K562 (cell line): ENCODE data around the gene PUDP.

Experiments
- CTCF ChIP-seq, 3 experiments: IDR thresholded peaks in 2 of 3; conservative IDR thresholded peaks in 1 of 3; 2 replicates each; pipeline ENCODE4 v1.5.1; 2011 to 2012; ENCODE audit warnings: low read length in 3 of 3, mild to moderate bottlenecking in 3 of 3, control low read depth in 2 of 3, improper control_type of control experiment in 1 of 3, inconsistent platforms in 1 of 3, low read depth in 1 of 3, mixed read lengths in 1 of 3, moderate library complexity in 1 of 3; ENCODE audit not compliant: insufficient read depth in 2 of 3
- EGR1 ChIP-seq: fragments of 450-650 bp; conservative IDR thresholded peaks from 2 replicates; pipeline ENCODE4 v1.6.1; 2017; ENCODE audit warnings: mild to moderate bottlenecking
- EP300 ChIP-seq: IDR thresholded peaks from 2 replicates; pipeline ENCODE4 v1.6.1; 2012; ENCODE audit warnings: low read length, improper control_type of control experiment
- NR1H2 ChIP-seq: sonication (generic); formaldehyde crosslinking; IDR thresholded peaks from 2 replicates; pipeline ENCODE4 v1.4.0; 2020; ENCODE audit warnings: mild to moderate bottlenecking, missing genetic modification reagents
- TCF15 ChIP-seq: fragments of 250-450 bp; sonication (Bioruptor Pico); IDR thresholded peaks from 2 replicates; pipeline ENCODE4 v1.8.0; 2022; ENCODE audit warnings: moderate library complexity, mild to moderate bottlenecking, inconsistent platforms
- USF2 ChIP-seq: sonication (generic); formaldehyde crosslinking; IDR thresholded peaks from 2 replicates; pipeline ENCODE4 v1.5.0; 2020; ENCODE audit warnings: missing genetic modification reagents
- ZBTB1 ChIP-seq: sonication (generic); formaldehyde crosslinking; IDR thresholded peaks from 2 replicates; pipeline ENCODE4 v1.8.1; 2023; ENCODE audit warnings: missing genetic modification reagents, low read depth, mild to moderate bottlenecking, borderline replicate concordance
- ZSCAN29 ChIP-seq: fragments of 450-650 bp; IDR thresholded peaks from 2 replicates; pipeline ENCODE4 v1.6.1; 2017

GRCh38 chrX:7055386-7056137 lies 92.4 kb downstream of the PUDP start:
- TF ChIP-seq NR1H2 (CRISPR knock-in tag) (no peak), CTCF (IDR thresholded peaks at IDR 0.05 in 2 of 3, conservative IDR thresholded peaks at IDR 0.05 in 1 of 3; ENCODE audit: insufficient read depth in 2 of 3, low read depth in 1 of 3, low read length in 3 of 3) (no peak), TCF15 (no peak), ZBTB1 (no peak), USF2 (CRISPR knock-in tag) (no peak), EP300 (no peak), ZSCAN29 (no peak), EGR1 (no peak)
